ENCODE results near the gene PLBD2.

DNA sequence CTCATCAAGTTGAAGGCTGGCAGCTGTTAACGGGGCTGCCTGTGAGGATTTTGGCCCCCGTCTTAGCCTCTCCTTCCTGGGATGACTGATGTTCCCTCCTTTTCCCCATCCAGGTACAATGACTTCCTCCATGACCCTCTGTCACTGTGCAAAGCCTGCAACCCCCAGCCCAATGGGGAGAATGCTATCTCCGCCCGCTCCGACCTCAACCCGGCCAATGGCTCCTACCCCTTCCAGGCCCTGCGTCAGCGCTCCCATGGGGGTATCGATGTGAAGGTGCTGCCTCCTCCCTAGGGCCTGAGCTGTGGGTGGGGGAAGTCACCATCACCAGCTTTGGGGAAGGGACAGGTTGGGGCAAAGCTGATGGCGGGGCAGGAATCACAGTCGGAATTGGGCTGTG is 29.2 kb downstream of the PLBD2 start:
- TF ChIP-seq, protein P1, sequence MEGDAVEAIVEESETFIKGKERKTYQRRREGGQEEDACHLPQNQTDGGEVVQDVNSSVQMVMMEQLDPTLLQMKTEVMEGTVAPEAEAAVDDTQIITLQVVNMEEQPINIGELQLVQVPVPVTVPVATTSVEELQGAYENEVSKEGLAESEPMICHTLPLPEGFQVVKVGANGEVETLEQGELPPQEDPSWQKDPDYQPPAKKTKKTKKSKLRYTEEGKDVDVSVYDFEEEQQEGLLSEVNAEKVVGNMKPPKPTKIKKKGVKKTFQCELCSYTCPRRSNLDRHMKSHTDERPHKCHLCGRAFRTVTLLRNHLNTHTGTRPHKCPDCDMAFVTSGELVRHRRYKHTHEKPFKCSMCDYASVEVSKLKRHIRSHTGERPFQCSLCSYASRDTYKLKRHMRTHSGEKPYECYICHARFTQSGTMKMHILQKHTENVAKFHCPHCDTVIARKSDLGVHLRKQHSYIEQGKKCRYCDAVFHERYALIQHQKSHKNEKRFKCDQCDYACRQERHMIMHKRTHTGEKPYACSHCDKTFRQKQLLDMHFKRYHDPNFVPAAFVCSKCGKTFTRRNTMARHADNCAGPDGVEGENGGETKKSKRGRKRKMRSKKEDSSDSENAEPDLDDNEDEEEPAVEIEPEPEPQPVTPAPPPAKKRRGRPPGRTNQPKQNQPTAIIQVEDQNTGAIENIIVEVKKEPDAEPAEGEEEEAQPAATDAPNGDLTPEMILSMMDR (IDR thresholded peaks at IDR 0.05): no peak
- no peak for TF ChIP-seq POLR2A (IDR thresholded peaks at IDR 0.05)

Measured in body of pancreas (tissue), 4 donors.